SK-N-SH (cell line): Measurements from ENCODE around the gene FLOT1. TPM values are rescaled to one million over a fixed set of nuclear protein-coding genes. Genes with fewer than 3 reads are reported as not detected.

ENCODE experiments used
- CTCF ChIA-PET: fragments of 300-600, 350-600 bp; formaldehyde crosslinking; extraction: SDS; loops from one replicate; lab custom pipeline; 2021; lab: Yijun Ruan, JAX
- POLR2A ChIA-PET: fragments of 350-600 bp; sonication (Branson Sonifier 250); formaldehyde crosslinking; extraction: SDS; loops from one replicate; lab custom pipeline; 2020; ENCODE audit warnings: antibody characterized with exemption, inconsistent platforms; lab: Yijun Ruan, JAX
- DNase-seq: peaks from one replicate; pipeline ENCODE4 v3.0.0; 2012
- H2AFZ ChIP-seq: fragments of 200-600 bp; sonication (generic); 2 replicates; pipeline ENCODE4 v1.8.1; 2016; ENCODE audit warnings: antibody characterized with exemption, mild to moderate bottlenecking, low read depth
- H3F3A ChIP-seq: fragments of 200-600 bp; sonication (generic); replicated peaks from 2 replicates; pipeline ENCODE3; 2016; ENCODE audit warnings: antibody characterized with exemption, mild to moderate bottlenecking; ENCODE audit not compliant: insufficient read depth
- H3K27ac ChIP-seq, 2 experiments: fragments of 200-500 bp in 1 of 2; fragments of 200-600 bp in 1 of 2; sonication (Bioruptor generic) in 1 of 2; sonication (generic), shearing (Covaris generic) in 1 of 2; 2 replicates each; pipeline versions ENCODE4 v1.5.1 to v1.6.1; 2014 to 2016; ENCODE audit warnings: low read depth in 2 of 2, inconsistent platforms in 1 of 2, low read length in 1 of 2, mild to moderate bottlenecking in 1 of 2, mixed read lengths in 1 of 2
- H3K27me3 ChIP-seq: fragments of 200-600 bp; sonication (generic), shearing (Covaris generic); 2 replicates; pipeline ENCODE4 v1.6.1; 2016; ENCODE audit warnings: mixed run types; ENCODE audit not compliant: insufficient read depth
- H3K36me3 ChIP-seq, 2 experiments: fragments of 200-500 bp in 1 of 2; fragments of 200-600 bp in 1 of 2; sonication (Bioruptor generic) in 1 of 2; sonication (generic) in 1 of 2; replicated peaks in 1 of 2; 2 replicates each; pipeline versions ENCODE3 to v1.5.1; 2014 to 2016; ENCODE audit warnings: low read length in 1 of 2, mild to moderate bottlenecking in 1 of 2; ENCODE audit not compliant: insufficient read depth in 2 of 2, control insufficient read depth in 1 of 2
- H3K4me1 ChIP-seq, 2 experiments: fragments of 200-500 bp in 1 of 2; fragments of 200-600 bp in 1 of 2; sonication (Bioruptor generic) in 1 of 2; sonication (generic), shearing (Covaris generic) in 1 of 2; 2 replicates each; pipeline versions ENCODE4 v1.5.1 to v1.6.1; 2014 to 2016; ENCODE audit warnings: low read depth in 1 of 2, low read length in 1 of 2, mixed run types in 1 of 2; ENCODE audit not compliant: insufficient read depth in 2 of 2, control insufficient read depth in 1 of 2
- H3K4me2 ChIP-seq: fragments of 200-600 bp; sonication (generic), shearing (Covaris generic); 2 replicates; pipeline ENCODE4 v1.6.1; 2017; ENCODE audit warnings: mixed run types
- H3K4me3 ChIP-seq, 2 experiments: fragments of 200-500 bp in 1 of 2; fragments of 200-600 bp in 1 of 2; sonication (Bioruptor generic) in 1 of 2; sonication (generic), shearing (Covaris generic) in 1 of 2; 2 replicates each; pipeline versions ENCODE4 v1.5.1 to v1.8.1; 2014 to 2016; ENCODE audit warnings: low read depth in 2 of 2, inconsistent platforms in 1 of 2, low read length in 1 of 2, mild to moderate bottlenecking in 1 of 2, mixed read lengths in 1 of 2, moderate library complexity in 1 of 2
- H3K79me2 ChIP-seq: fragments of 200-600 bp; sonication (generic); 2 replicates; pipeline ENCODE4 v1.8.1; 2017; ENCODE audit warnings: mild to moderate bottlenecking; ENCODE audit not compliant: insufficient read depth
- H3K9ac ChIP-seq: fragments of 200-600 bp; sonication (generic); 2 replicates; pipeline ENCODE4 v1.6.1; 2017; ENCODE audit warnings: mixed run types
- H3K9me2 ChIP-seq: fragments of 200-600 bp; sonication (generic); 2 replicates; pipeline ENCODE4 v1.6.1; 2017; ENCODE audit warnings: mixed run types
- H3K9me3 ChIP-seq: fragments of 200-600 bp; sonication (generic); 2 replicates; pipeline ENCODE4 v1.6.1; 2017; ENCODE audit warnings: mixed run types, mild to moderate bottlenecking, moderate library complexity
- H4K20me1 ChIP-seq: fragments of 200-600 bp; sonication (generic); 2 replicates; pipeline ENCODE4 v1.6.1; 2017; ENCODE audit warnings: mild to moderate bottlenecking, mixed run types; ENCODE audit not compliant: insufficient read depth
- CHD2 ChIP-seq: fragments of 150-350 bp; IDR thresholded peaks from 2 replicates; pipeline ENCODE4 v1.6.1; 2018; ENCODE audit warnings: low read length; ENCODE audit not compliant: partially characterized antibody
- ELF1 ChIP-seq: IDR thresholded peaks from 2 replicates; pipeline ENCODE4 v1.4.0; 2012
- EZH2phosphoT487 ChIP-seq: fragments of 200-600 bp; sonication (generic); IDR thresholded peaks from 2 replicates; pipeline ENCODE4 v1.6.1; 2017; ENCODE audit warnings: low read depth, mixed run types, mild to moderate bottlenecking, antibody characterized with exemption, moderate library complexity, borderline replicate concordance
- FOSL2 ChIP-seq: IDR thresholded peaks from 2 replicates; pipeline ENCODE4 v1.4.0; 2012; ENCODE audit warnings: low read depth, mild to moderate bottlenecking, moderate library complexity, borderline replicate concordance
- GABPA ChIP-seq: IDR thresholded peaks from 2 replicates; pipeline ENCODE4 v1.4.0; 2012; ENCODE audit warnings: low read depth, mild to moderate bottlenecking
- MEF2A ChIP-seq: IDR thresholded peaks from 2 replicates; pipeline ENCODE4 v1.4.0; 2012; ENCODE audit warnings: low read depth, borderline replicate concordance
- MXI1 ChIP-seq: IDR thresholded peaks from 2 replicates; pipeline ENCODE4 v1.6.1; 2012; ENCODE audit warnings: mild to moderate bottlenecking, low read depth, low read length, improper control_type of control experiment
- NRF1 ChIP-seq: IDR thresholded peaks from 2 replicates; pipeline ENCODE4 v1.6.1; 2012; ENCODE audit warnings: low read depth, mild to moderate bottlenecking, low read length
- RXRA ChIP-seq: IDR thresholded peaks from 2 replicates; pipeline ENCODE4 v1.4.0; 2012; ENCODE audit warnings: low read depth, mild to moderate bottlenecking, borderline replicate concordance
- SIN3A ChIP-seq: IDR thresholded peaks from 2 replicates; pipeline ENCODE4 v1.6.1; 2012; ENCODE audit warnings: low read depth, mild to moderate bottlenecking, low read length, moderate library complexity, borderline replicate concordance
- TAF1 ChIP-seq: IDR thresholded peaks from 2 replicates; pipeline ENCODE4 v1.6.1; 2012; ENCODE audit warnings: low read depth, mild to moderate bottlenecking, low read length, moderate library complexity, borderline replicate concordance
- TCF12 ChIP-seq: IDR thresholded peaks from 2 replicates; pipeline ENCODE4 v1.4.0; 2012
- TEAD4 ChIP-seq: IDR thresholded peaks from 2 replicates; pipeline ENCODE4 v1.4.0; 2012; ENCODE audit warnings: mild to moderate bottlenecking, borderline replicate concordance; ENCODE audit not compliant: insufficient read depth
- YY1 ChIP-seq: IDR thresholded peaks from 2 replicates; pipeline ENCODE4 v1.4.0; 2012; ENCODE audit warnings: low read depth, mild to moderate bottlenecking
- WGBS: methylation state at CpG from one replicate; pipeline ENCODE4 v1.1.6; 2017; ENCODE audit warnings: low lambda C conversion rate; 5-methylcytosine and 5-hydroxymethylcytosine counted together
- polyA plus RNA-seq, 3 experiments: library from polyadenylated mRNA; depleted of rRNA; stranded (reverse); fragments of >200 nt; gene quantifications; 2 replicates each; pipeline ENCODE4 v1.2.3, GENCODE V29; 2012
- TF ChIP-seq, protein P1 (sequence below): IDR thresholded peaks from 2 replicates; pipeline ENCODE4 v1.4.0; 2012; ENCODE audit warnings: low read depth, borderline replicate concordance
- TF ChIP-seq, protein P2 (sequence below): IDR thresholded peaks from 2 replicates; pipeline ENCODE4; 2012
- TF ChIP-seq, protein P3 (sequence below): IDR thresholded peaks from 2 replicates; pipeline ENCODE4 v1.4.0; 2012; ENCODE audit warnings: low read depth
- TF ChIP-seq, protein P4 (sequence below): IDR thresholded peaks from 2 replicates; pipeline ENCODE4 v1.4.0; 2012; ENCODE audit warnings: low read depth, borderline replicate concordance

Gene FLOT1
- polyA plus RNA-seq, 1 of the 3 experiments (the other 2 are of a cell fraction), result 462 TPM

DNA sequence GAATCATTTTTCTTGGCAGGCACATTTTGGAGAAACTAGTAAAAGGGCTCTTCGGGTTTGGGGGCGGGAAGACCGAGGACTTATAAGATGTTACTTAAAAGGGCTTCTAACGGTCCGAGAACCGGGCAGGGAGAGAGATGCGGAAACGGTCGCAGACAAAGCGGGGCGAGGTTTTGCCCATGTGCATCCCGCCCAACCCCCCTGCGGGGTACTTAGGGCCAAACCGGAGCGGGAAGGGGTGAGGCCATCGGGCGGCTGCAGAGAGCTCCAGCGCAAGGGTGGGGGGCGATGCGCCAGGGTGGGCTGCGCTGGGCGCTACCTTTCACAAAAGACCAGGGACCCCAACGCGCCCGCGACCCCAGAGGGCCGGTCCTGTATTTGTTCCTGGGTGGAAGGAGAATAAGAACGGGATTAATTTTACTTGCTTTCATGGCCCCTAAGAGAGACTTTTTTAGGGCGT, 21.7 kb downstream of the FLOT1 start:
- Histone ChIP-seq H3K27ac (peak overlapping the region; percentile 93 to 98), H3K36me3 (peaks cover 29 to 36% of the 10 kb centered on the region in 2 experiments), H3K27me3 (no peaks in the 10 kb centered on the region), H3F3A (peaks cover 59% of the 10 kb centered on the region), H3K4me2 (peak overlapping the region; percentile 81), H3K79me2 (peaks cover 83% of the 10 kb centered on the region), H3K9me3 (no peaks in the 10 kb centered on the region; the same call in 1 of the 2 replicates), H3K9me2 (no peaks in the 10 kb centered on the region), H2AFZ (no peak overlapping the region), H3K9ac (peak overlapping the region; percentile 100), H4K20me1 (peaks cover 44% of the 10 kb centered on the region), H3K4me3 (peak overlapping the region; percentile 89 to 93), H3K4me1 (peaks cover 38 to 42% of the 10 kb centered on the region in 2 experiments)
- ChIA-PET POLR2A (interaction anchor here (0.6 to 2.9 kb wide), 11 partner anchors 12 to 160 kb away, joined by 3 to 24 read pairs (median 4); partner anchors contain the start of genes FLOT1, MRPS18B, NRM and PPP1R10), CTCF (interaction anchor here (0.9 to 42.4 kb wide), 6 partner anchors 9 to 102 kb away, joined by 3 to 838 read pairs (median 6); partner anchors contain the start of genes DHX16, FLOT1, NRM and PPP1R18)
- WGBS, result under 1% methylated on average over 29 of the region's 29 CpGs
- TF ChIP-seq ELF1 (no peak), MEF2A (no peak), CHD2 (no peak), GABPA (no peak), SIN3A (0 out of 2 replicates have a peak, but pooled peaks have one; percentile 11), RXRA (no peak), TEAD4 (no peak), TAF1 (peak; percentile 56; the same call in 1 of the 2 replicates), YY1 (no peak; the same call in 1 of the 2 replicates), FOSL2 (peak; percentile 1; the same call in 1 of the 2 replicates), EZH2phosphoT487 (no peak), NRF1 (no peak), TCF12 (no peak), MXI1 (no peak)
- TF ChIP-seq, protein P1, sequence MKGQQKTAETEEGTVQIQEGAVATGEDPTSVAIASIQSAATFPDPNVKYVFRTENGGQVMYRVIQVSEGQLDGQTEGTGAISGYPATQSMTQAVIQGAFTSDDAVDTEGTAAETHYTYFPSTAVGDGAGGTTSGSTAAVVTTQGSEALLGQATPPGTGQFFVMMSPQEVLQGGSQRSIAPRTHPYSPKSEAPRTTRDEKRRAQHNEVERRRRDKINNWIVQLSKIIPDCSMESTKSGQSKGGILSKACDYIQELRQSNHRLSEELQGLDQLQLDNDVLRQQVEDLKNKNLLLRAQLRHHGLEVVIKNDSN, result no peak
- TF ChIP-seq, protein P2, sequence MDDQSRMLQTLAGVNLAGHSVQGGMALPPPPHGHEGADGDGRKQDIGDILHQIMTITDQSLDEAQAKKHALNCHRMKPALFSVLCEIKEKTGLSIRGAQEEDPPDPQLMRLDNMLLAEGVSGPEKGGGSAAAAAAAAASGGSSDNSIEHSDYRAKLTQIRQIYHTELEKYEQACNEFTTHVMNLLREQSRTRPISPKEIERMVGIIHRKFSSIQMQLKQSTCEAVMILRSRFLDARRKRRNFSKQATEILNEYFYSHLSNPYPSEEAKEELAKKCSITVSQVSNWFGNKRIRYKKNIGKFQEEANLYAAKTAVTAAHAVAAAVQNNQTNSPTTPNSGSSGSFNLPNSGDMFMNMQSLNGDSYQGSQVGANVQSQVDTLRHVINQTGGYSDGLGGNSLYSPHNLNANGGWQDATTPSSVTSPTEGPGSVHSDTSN, result no peak
- TF ChIP-seq, protein P3, sequence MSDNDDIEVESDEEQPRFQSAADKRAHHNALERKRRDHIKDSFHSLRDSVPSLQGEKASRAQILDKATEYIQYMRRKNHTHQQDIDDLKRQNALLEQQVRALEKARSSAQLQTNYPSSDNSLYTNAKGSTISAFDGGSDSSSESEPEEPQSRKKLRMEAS, result no peak
- TF ChIP-seq, protein P4, sequence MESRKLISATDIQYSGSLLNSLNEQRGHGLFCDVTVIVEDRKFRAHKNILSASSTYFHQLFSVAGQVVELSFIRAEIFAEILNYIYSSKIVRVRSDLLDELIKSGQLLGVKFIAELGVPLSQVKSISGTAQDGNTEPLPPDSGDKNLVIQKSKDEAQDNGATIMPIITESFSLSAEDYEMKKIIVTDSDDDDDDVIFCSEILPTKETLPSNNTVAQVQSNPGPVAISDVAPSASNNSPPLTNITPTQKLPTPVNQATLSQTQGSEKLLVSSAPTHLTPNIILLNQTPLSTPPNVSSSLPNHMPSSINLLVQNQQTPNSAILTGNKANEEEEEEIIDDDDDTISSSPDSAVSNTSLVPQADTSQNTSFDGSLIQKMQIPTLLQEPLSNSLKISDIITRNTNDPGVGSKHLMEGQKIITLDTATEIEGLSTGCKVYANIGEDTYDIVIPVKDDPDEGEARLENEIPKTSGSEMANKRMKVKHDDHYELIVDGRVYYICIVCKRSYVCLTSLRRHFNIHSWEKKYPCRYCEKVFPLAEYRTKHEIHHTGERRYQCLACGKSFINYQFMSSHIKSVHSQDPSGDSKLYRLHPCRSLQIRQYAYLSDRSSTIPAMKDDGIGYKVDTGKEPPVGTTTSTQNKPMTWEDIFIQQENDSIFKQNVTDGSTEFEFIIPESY, result no peak
- peak; percentile 67 for DNase-seq
